H4 (cell line): ENCODE results near the gene CENPL. TPM values are rescaled to one million over a fixed set of nuclear protein-coding genes. Genes with fewer than 3 reads are reported as not detected.
"Not testable (repeated sequence)": the region's sequence is repeated elsewhere in the genome, so short reads cannot be mapped to it uniquely, and the experiment has no call there.

Source experiments
- DNase-seq: peaks from one replicate; pipeline ENCODE4 v3.0.0-alpha.2; 2015; ENCODE audit warnings: low spot score
- total RNA-seq: library from RNA; depleted of rRNA; stranded (reverse); fragments of >200 nt; shearing (Covaris generic); gene quantifications from 2 replicates; pipeline ENCODE4 v1.2.3, GENCODE V29; 2014; rRNA removed

The CENPL gene
- total RNA-seq: 25.0 and 27.6 TPM in 2 replicates

- peak; percentile 98 for DNase-seq
These were observed at the start of gene CENPL, which contains the start of gene DARS2 for GRCh38 chr1:173824315-173825081. Gene CENPL (minus strand): TSS chr1:173824883. CDS start chr1:173811299, 13,584 bp downstream. Gene DARS2 (plus strand): TSS chr1:173824673. CDS start chr1:173825230, 557 bp downstream.

GRCh38 chr1:173871500-173871899 lies 46.8 kb upstream of the CENPL start:
- no peak for DNase-seq

GRCh38 chr1:173871091-173871490 lies 46.4 kb upstream of the CENPL start:
- no peak for DNase-seq

GRCh38 chr1:173870252-173871075 lies 45.8 kb upstream of the CENPL start:
- no peak for DNase-seq

GRCh38 chr1:173869021-173869359 lies 44.3 kb upstream of the CENPL start:
- DNase-seq: no peak

- peak; percentile 74 for DNase-seq
These were observed 43.8 kb upstream of the CENPL start, which contains the start of gene ZBTB37 for GRCh38 chr1:173868266-173869020. Gene ZBTB37 (plus strand): TSS chr1:173868380. CDS start chr1:173870226, 1,846 bp downstream.

- DNase-seq: peak; percentile 100
These were observed 43.1 kb upstream of the CENPL start, which contains the start of gene GAS5 for GRCh38 chr1:173867753-173868265. Gene GAS5 (minus strand): TSS chr1:173867989.

GRCh38 chr1:173867141-173867752 lies 42.6 kb upstream of the CENPL start:
- DNase-seq: no peak

- DNase-seq: no peak
These were observed 41.9 kb upstream of the CENPL start for GRCh38 chr1:173866413-173867115.

- no peak for DNase-seq
These were observed 40.9 kb upstream of the CENPL start for GRCh38 chr1:173865468-173866164.

- DNase-seq: no peak
These were observed 39.6 kb upstream of the CENPL start for GRCh38 chr1:173864179-173864867.

GRCh38 chr1:173863224-173864161 lies 38.8 kb upstream of the CENPL start:
- DNase-seq: no peak

- DNase-seq: no peak
These were observed 38.1 kb upstream of the CENPL start for GRCh38 chr1:173862769-173863223.

GRCh38 chr1:173862146-173862768 lies 37.6 kb upstream of the CENPL start:
- DNase-seq: not testable (repeated sequence)

GRCh38 chr1:173861731-173862145 lies 37.1 kb upstream of the CENPL start:
- DNase-seq: no peak

- no peak for DNase-seq
These were observed 35.4 kb upstream of the CENPL start for GRCh38 chr1:173860065-173860464.

- DNase-seq: not testable (repeated sequence)
These were observed 34.9 kb upstream of the CENPL start for GRCh38 chr1:173859547-173859946.
